OCI-LY7 (cell line): ENCODE data around the gene FHIT. TPM values are rescaled to one million over a fixed set of nuclear protein-coding genes. Genes with fewer than 3 reads are reported as not detected.

Source experiments
- BruUV-seq: library from RNA; stranded (reverse); fragments of 400-500 nt; replicated peaks from 2 replicates; lab custom pipeline; 2021; lab: Mats Ljungman, UMichigan
- CTCF ChIA-PET: fragments of 300-600 bp; sonication (Branson Sonifier 250); formaldehyde crosslinking; loops from one replicate; lab custom pipeline; 2022; ENCODE audit warnings: antibody characterized with exemption; ENCODE audit not compliant: unreplicated experiment; lab: Charles Lee
- POLR2A ChIA-PET: fragments of 300-600 bp; sonication (Branson Sonifier 250); formaldehyde crosslinking; loops from one replicate; lab custom pipeline; 2022; ENCODE audit warnings: antibody characterized with exemption; lab: Charles Lee
- DNase-seq: peaks from one replicate; pipeline ENCODE4 v3.0.0-alpha.2; 2015; ENCODE audit warnings: low spot score
- H2AFZ ChIP-seq: fragments of 200-600 bp; sonication (generic), shearing (Covaris generic); 2 replicates; pipeline ENCODE4 v1.6.1; 2014; ENCODE audit warnings: mild to moderate bottlenecking, antibody characterized with exemption, low read length, moderate library complexity
- H3K27ac ChIP-seq: fragments of 200-600 bp; sonication (generic); 2 replicates; pipeline ENCODE4 v1.5.1; 2014; ENCODE audit warnings: mixed run types, low read depth, mild to moderate bottlenecking, moderate library complexity, low read length, inconsistent platforms; ENCODE audit not compliant: poor library complexity, severe bottlenecking
- H3K36me3 ChIP-seq: fragments of 200-600 bp; sonication (generic); 2 replicates; pipeline ENCODE4 v1.6.1; 2014; ENCODE audit warnings: mild to moderate bottlenecking, antibody characterized with exemption, low read length, moderate library complexity, mixed read lengths; ENCODE audit not compliant: insufficient read depth
- H3K4me1 ChIP-seq: fragments of 200-600 bp; sonication (generic); 2 replicates; pipeline ENCODE4 v1.5.1; 2014; ENCODE audit warnings: mild to moderate bottlenecking, low read length; ENCODE audit not compliant: insufficient read depth, poor library complexity, severe bottlenecking
- H3K4me2 ChIP-seq: fragments of 200-600 bp; sonication (generic); 2 replicates; pipeline ENCODE4 v1.6.1; 2014; ENCODE audit warnings: mild to moderate bottlenecking, low read length
- H3K4me3 ChIP-seq: fragments of 200-600 bp; sonication (generic); 2 replicates; pipeline ENCODE4 v1.5.1; 2014; ENCODE audit warnings: mild to moderate bottlenecking, low read depth, low read length; ENCODE audit not compliant: poor library complexity, severe bottlenecking
- H3K79me2 ChIP-seq: fragments of 200-600 bp; sonication (generic); 2 replicates; pipeline ENCODE4 v1.6.1; 2016; ENCODE audit warnings: low read depth, mild to moderate bottlenecking, low read length, moderate library complexity, mixed read lengths; ENCODE audit not compliant: insufficient read depth
- H3K9me2 ChIP-seq: fragments of 200-600 bp; sonication (generic); 2 replicates; pipeline ENCODE4 v1.6.1; 2016; ENCODE audit warnings: mild to moderate bottlenecking, low read length, mixed read lengths; ENCODE audit not compliant: insufficient read depth
- H3K9me3 ChIP-seq: fragments of 200-600 bp; sonication (generic); 2 replicates; pipeline ENCODE4 v1.6.1; 2014; ENCODE audit warnings: mild to moderate bottlenecking, mixed run types, low read length, mixed read lengths
- H4K20me1 ChIP-seq: fragments of 200-600 bp; sonication (generic); 2 replicates; pipeline ENCODE4 v1.6.1; 2014; ENCODE audit warnings: mild to moderate bottlenecking, antibody characterized with exemption, low read length, moderate library complexity, mixed read lengths; ENCODE audit not compliant: insufficient read depth
- CTCF ChIP-seq: fragments of 200-600 bp; sonication (generic); conservative IDR thresholded peaks from 2 replicates; pipeline ENCODE4 v1.5.1; 2014; ENCODE audit warnings: mild to moderate bottlenecking, antibody characterized with exemption, low read length, moderate library complexity, mixed read lengths
- EZH2phosphoT487 ChIP-seq: fragments of 200-600 bp; sonication (generic); IDR thresholded peaks from 2 replicates; pipeline ENCODE4 v1.6.1; 2018; ENCODE audit warnings: low read depth, borderline replicate concordance, mild to moderate bottlenecking, mixed run types, antibody characterized with exemption, low read length, moderate library complexity, mixed read lengths
- intact Hi-C: fragments of 100-400 bp; cut with micrococcal nuclease; formaldehyde crosslinking; loops from one replicate; pipeline ENCODE4 v1.10.0; 2022; ENCODE audit not compliant: unreplicated experiment
- total RNA-seq, 2 experiments: library from RNA; depleted of rRNA in 1 of 2; stranded (reverse); fragments of >200 nt in 1 of 2; shearing (Covaris generic) in 1 of 2; gene quantifications; 2 replicates each; pipeline ENCODE4 v1.2.3, GENCODE V29; 2014 to 2022

Gene FHIT
- total RNA-seq, 2 experiments from 2014 or later: 5.0 to 10.9 TPM

- ChIA-PET CTCF (no interaction called here), POLR2A (interaction anchor here (0.6 kb wide), 1 partner anchor 682 kb away, joined by 3 read pairs; no protein-coding TSS in a partner anchor)
- Histone ChIP-seq H2AFZ (no peak overlapping the region), H3K9me2 (no peaks in the 10 kb centered on the region), H3K4me1 (no peaks in the 10 kb centered on the region), H3K9me3 (no peaks in the 10 kb centered on the region), H3K27ac (no peak overlapping the region), H3K36me3 (no peaks in the 10 kb centered on the region), H3K4me3 (no peak overlapping the region), H4K20me1 (no peaks in the 10 kb centered on the region), H3K79me2 (no peaks in the 10 kb centered on the region), H3K4me2 (no peak overlapping the region)
- DNase-seq: no peak
- TF ChIP-seq EZH2phosphoT487 (no peak), CTCF (no peak)
- no TSS peak for BruUV-seq
- intact Hi-C loops: no loop called here
Observed at GRCh38 chr3:60835796-60836195, 415.5 kb downstream of the FHIT start.

GRCh38 chr3:60829058-60829457 lies 422.2 kb downstream of the FHIT start:
- no peak for DNase-seq
- POLR2A ChIA-PET: no interaction called here
- H3K9me3 ChIP-seq: no peaks in the 10 kb centered on the region
- H4K20me1 ChIP-seq: no peaks in the 10 kb centered on the region
- H2AFZ ChIP-seq: no peak overlapping the region
- BruUV-seq: no TSS peak
- no peaks in the 10 kb centered on the region for H3K4me1 ChIP-seq
- intact Hi-C loops: no loop called here
- no peak overlapping the region for H3K27ac ChIP-seq
- H3K9me2 ChIP-seq: no peaks in the 10 kb centered on the region
- H3K4me2 ChIP-seq: no peak overlapping the region
- CTCF ChIA-PET: no interaction called here
- no peaks in the 10 kb centered on the region for H3K36me3 ChIP-seq
- no peak overlapping the region for H3K4me3 ChIP-seq
- TF ChIP-seq EZH2phosphoT487 (no peak), CTCF (no peak)
- H3K79me2 ChIP-seq: no peaks in the 10 kb centered on the region

GRCh38 chr3:60827666-60828065 lies 423.6 kb downstream of the FHIT start:
- Histone ChIP-seq H3K9me2 (no peaks in the 10 kb centered on the region), H3K27ac (no peak overlapping the region), H4K20me1 (no peaks in the 10 kb centered on the region), H2AFZ (no peak overlapping the region), H3K9me3 (no peaks in the 10 kb centered on the region), H3K36me3 (no peaks in the 10 kb centered on the region), H3K4me2 (no peak overlapping the region), H3K79me2 (no peaks in the 10 kb centered on the region), H3K4me1 (no peaks in the 10 kb centered on the region), H3K4me3 (no peak overlapping the region)
- DNase-seq: no peak
- no peak for TF ChIP-seq EZH2phosphoT487
- no peak for TF ChIP-seq CTCF
- ChIA-PET POLR2A (no interaction called here), CTCF (no interaction called here)
- intact Hi-C loops: no loop called here
- no TSS peak for BruUV-seq
